K562 (cell line): ENCODE measurements around the gene CARD9. TPM values are rescaled to one million over a fixed set of nuclear protein-coding genes. Genes with fewer than 3 reads are reported as not detected.

ENCODE experiments used
- ATF1 ChIP-seq, 2 experiments: fragments of 450-650 bp in 1 of 2; IDR thresholded peaks; 2 replicates each; pipeline ENCODE4 v1.6.1; 2016; ENCODE audit warnings: missing compliant biosample characterization in 1 of 2, missing genetic modification characterization in 1 of 2
- CLOCK ChIP-seq: fragments of 250-450 bp; sonication (Bioruptor Pico); IDR thresholded peaks from 2 replicates; pipeline ENCODE4 v1.4.0; 2020; ENCODE audit warnings: mild to moderate bottlenecking, moderate library complexity, borderline replicate concordance
- CTBP1 ChIP-seq: fragments of 450-650 bp; IDR thresholded peaks from 2 replicates; pipeline ENCODE4 v1.6.1; 2016; ENCODE audit warnings: borderline replicate concordance
- DDX20 ChIP-seq: fragments of 450-650 bp; IDR thresholded peaks from 2 replicates; pipeline ENCODE4 v1.6.1; 2016; ENCODE audit warnings: missing genetic modification characterization, low read depth, mild to moderate bottlenecking, missing compliant biosample characterization, moderate library complexity
- ETV1 ChIP-seq: fragments of 450-650 bp; conservative IDR thresholded peaks from 2 replicates; pipeline ENCODE4 v1.6.1; 2016; ENCODE audit warnings: missing genetic modification characterization, control low read depth, low read depth, missing compliant biosample characterization
- GTF2E2 ChIP-seq: fragments of 200-800 bp; sonication (Bioruptor generic); IDR thresholded peaks from 2 replicates; pipeline ENCODE4 v1.6.1; 2016; ENCODE audit warnings: missing genetic modification characterization, missing compliant biosample characterization
- HNRNPH1 ChIP-seq: fragments of 200-400 bp; formaldehyde crosslinking; optimal IDR thresholded peaks from 2 replicates; pipeline ENCODE3; 2017; ENCODE audit warnings: low read depth, mild to moderate bottlenecking, low read length, moderate library complexity
- PML ChIP-seq: IDR thresholded peaks from 2 replicates; pipeline ENCODE4 v1.6.1; 2012; ENCODE audit warnings: low read length, inconsistent platforms
- POLR2G ChIP-seq: fragments of 200-400 bp; formaldehyde crosslinking; IDR thresholded peaks from 2 replicates; pipeline ENCODE4 v1.6.1; 2017; ENCODE audit warnings: low read depth, mild to moderate bottlenecking, antibody characterized with exemption, low read length, moderate library complexity
- RCOR1 ChIP-seq, 2 experiments: IDR thresholded peaks; 2 replicates each; pipeline ENCODE4 v1.6.1; 2012; ENCODE audit warnings: low read depth in 2 of 2, low read length in 2 of 2, borderline replicate concordance in 1 of 2, improper control_type of control experiment in 1 of 2
- RFX7 ChIP-seq: fragments of 250-450 bp; sonication (Bioruptor Pico); IDR thresholded peaks from 2 replicates; pipeline ENCODE4 v1.5.1; 2021; ENCODE audit warnings: mild to moderate bottlenecking
- SAP30 ChIP-seq: fragments of 200-600 bp; sonication (generic); IDR thresholded peaks from 2 replicates; pipeline ENCODE4 v1.6.1; 2012; ENCODE audit warnings: borderline replicate concordance, low read depth, mild to moderate bottlenecking, moderate library complexity, low read length, control low read depth, inconsistent platforms; ENCODE audit not compliant: insufficient read depth, poor library complexity, severe bottlenecking
- THAP7 ChIP-seq: fragments of 250-450 bp; sonication (Bioruptor Pico); IDR thresholded peaks from 2 replicates; pipeline ENCODE4 v1.5.0; 2021
- TOE1 ChIP-seq, 2 experiments: fragments of 450-650 bp in 1 of 2; sonication (generic) in 1 of 2; formaldehyde crosslinking in 1 of 2; IDR thresholded peaks; 2 replicates each; pipeline versions ENCODE4 v1.7.1 to v1.8.0; 2016 to 2022; ENCODE audit warnings: borderline replicate concordance in 2 of 2, mild to moderate bottlenecking in 2 of 2, antibody characterized with exemption in 1 of 2, inconsistent platforms in 1 of 2, low read depth in 1 of 2, missing genetic modification reagents in 1 of 2, moderate library complexity in 1 of 2
- UBTF ChIP-seq, 2 experiments: IDR thresholded peaks; 2 replicates each; pipeline ENCODE4 v1.6.1; 2012; ENCODE audit warnings: improper control_type of control experiment in 2 of 2, low read depth in 2 of 2, low read length in 2 of 2, borderline replicate concordance in 1 of 2
- ZFP30 ChIP-seq: fragments of 250-450 bp; sonication (Bioruptor Pico); IDR thresholded peaks from 2 replicates; pipeline ENCODE4 v1.8.0; 2022; ENCODE audit warnings: moderate library complexity, mild to moderate bottlenecking, inconsistent platforms, borderline replicate concordance
- ZNF143 ChIP-seq: sonication (generic); formaldehyde crosslinking; IDR thresholded peaks from 2 replicates; pipeline ENCODE4 v1.9.0; 2022; ENCODE audit warnings: mild to moderate bottlenecking, missing genetic modification reagents
- ZNF165 ChIP-seq: fragments of 250-450 bp; sonication (Bioruptor Pico); IDR thresholded peaks from 2 replicates; pipeline ENCODE4 v1.4.0; 2020; ENCODE audit warnings: borderline replicate concordance
- ZNF668 ChIP-seq: fragments of 250-450 bp; sonication (Bioruptor Pico); IDR thresholded peaks from 2 replicates; pipeline ENCODE4 v1.8.0; 2022; ENCODE audit warnings: mild to moderate bottlenecking, inconsistent platforms
- ZNF76 ChIP-seq: fragments of 250-450 bp; sonication (Bioruptor Pico); IDR thresholded peaks from 2 replicates; pipeline ENCODE4 v1.4.0; 2020; ENCODE audit warnings: mild to moderate bottlenecking, moderate library complexity, borderline replicate concordance
- polyA plus RNA-seq, 8 experiments: library from polyadenylated mRNA; depleted of rRNA in 4 of 8; stranded (reverse) in 5 of 8; unstranded in 3 of 8; fragments of >200 nt; fragmentation: Nextera tagmentation in 2 of 8; fragmentation: Illumina TruSeq in 1 of 8; extraction: Ambion mirVana in 2 of 8; extraction: Trizol in 1 of 8; gene quantifications; 2 replicates each; pipeline versions ENCODE4 v1.2.1 to v1.2.3, GENCODE V29; 2011 to 2014; ENCODE audit warnings: inconsistent platforms in 1 of 8, missing spikeins in 1 of 8
- total RNA-seq, 7 experiments: library from RNA; depleted of rRNA in 6 of 7; stranded (reverse); fragments of >200 nt in 6 of 7; fragmentation: Illumina TruSeq in 2 of 7; extraction: Trizol in 2 of 7; gene quantifications; 2 replicates each; pipeline versions ENCODE4 v1.2.1 to v1.2.3, GENCODE V29; 2011 to 2021; ENCODE audit warnings: low replicate concordance in 1 of 7

The CARD9 gene
- total and polyA plus RNA-seq, 9 of the 15 experiments (the other 6 are each of a cell fraction or from before 2014, with no cell fraction given) = 1.7 to 53.0 (median 9.7) TPM

GRCh38 chr9:136373300-136374182, at the start of gene CARD9 (continued):
- no peak for TF ChIP-seq CLOCK (CRISPR knock-in tag)
- TF ChIP-seq SAP30 = peak; percentile 35
- no peak for TF ChIP-seq HNRNPH1
- TF ChIP-seq GTF2E2 (tag) = no peak; the same call in 1 of the 2 replicates
- TF ChIP-seq UBTF (IDR thresholded peaks at IDR 0.05; ENCODE audit: borderline replicate concordance in 1 of 2, low read depth in 2 of 2, low read length in 2 of 2) = peak in 1 of 2 experiments; percentile 81; a peak in 2 of 4 replicates
- TF ChIP-seq DDX20 = no peak
- peak; percentile 93 for TF ChIP-seq POLR2G
- 0 out of 2 replicates have a peak, but pooled peaks have one; percentile 20 for TF ChIP-seq CTBP1
- no peak for TF ChIP-seq THAP7 (CRISPR knock-in tag)
- TF ChIP-seq ETV1 (tag) = peak; percentile 28; the same call in 1 of the 2 replicates
- no peak for TF ChIP-seq TOE1 (IDR thresholded peaks at IDR 0.05; ENCODE audit: borderline replicate concordance)
- no peak for TF ChIP-seq TOE1 (CRISPR knock-in tag; IDR thresholded peaks at IDR 0.05; ENCODE audit: borderline replicate concordance, low read depth)
- TF ChIP-seq RCOR1 (IDR thresholded peaks at IDR 0.05; ENCODE audit: borderline replicate concordance in 1 of 2, low read depth in 2 of 2, low read length in 2 of 2) = peak in 1 of 2 experiments; percentile 51; a peak in 1 of 4 replicates
- TF ChIP-seq PML = peak; percentile 26; the same call in 1 of the 2 replicates
- no peak for TF ChIP-seq ZNF143
- TF ChIP-seq ATF1 (CRISPR knock-in tag; IDR thresholded peaks at IDR 0.05) = no peak
- no peak for TF ChIP-seq ATF1 (tag; IDR thresholded peaks at IDR 0.05)
- no peak for TF ChIP-seq ZNF668 (CRISPR knock-in tag)
- TF ChIP-seq ZFP30 = no peak
- no peak for TF ChIP-seq ZNF165 (CRISPR knock-in tag)
- no peak for TF ChIP-seq RFX7
- no peak for TF ChIP-seq ZNF76 (CRISPR knock-in tag)
